ENCODE data around the gene RHEBL1.

RHEBL1 gene

GRCh38 chr12:49088932-49089330 lies 19.2 kb upstream of the RHEBL1 start:
- no peak for TF ChIP-seq CTCF (IDR thresholded peaks at IDR 0.05; ENCODE audit: low read depth, low read length, missing control alignments)
- no peak for DNase-seq (ENCODE audit: low read depth)
- no peak overlapping the region for H3K4me3 ChIP-seq (ENCODE audit: low read depth, low read length)

- H3K4me3 ChIP-seq (ENCODE audit: low read depth, low read length) = no peak overlapping the region
- DNase-seq (ENCODE audit: low read depth) = peak; percentile 55
- peak; percentile 96 for TF ChIP-seq CTCF (IDR thresholded peaks at IDR 0.05; ENCODE audit: low read depth, low read length, missing control alignments)
These were observed 18.6 kb upstream of the RHEBL1 start for GRCh38 chr12:49088150-49088931.

- no peak for TF ChIP-seq CTCF (IDR thresholded peaks at IDR 0.05; ENCODE audit: low read depth, low read length, missing control alignments)
- H3K4me3 ChIP-seq (ENCODE audit: low read depth, low read length) = no peak overlapping the region
- DNase-seq (ENCODE audit: low read depth) = no peak
These were observed 16.3 kb upstream of the RHEBL1 start for GRCh38 chr12:49086116-49086515.

- no peak overlapping the region for H3K4me3 ChIP-seq (ENCODE audit: low read depth, low read length)
- DNase-seq (ENCODE audit: low read depth) = no peak
- no peak for TF ChIP-seq CTCF (IDR thresholded peaks at IDR 0.05; ENCODE audit: low read depth, low read length, missing control alignments)
These were observed 14.7 kb upstream of the RHEBL1 start for GRCh38 chr12:49084438-49084837.

- H3K4me3 ChIP-seq (ENCODE audit: low read depth, low read length) = no peak overlapping the region
- no peak for DNase-seq (ENCODE audit: low read depth)
- no peak for TF ChIP-seq CTCF (IDR thresholded peaks at IDR 0.05; ENCODE audit: low read depth, low read length, missing control alignments)
These were observed 10.0 kb upstream of the RHEBL1 start for GRCh38 chr12:49079793-49080192.

GRCh38 chr12:49070971-49071370 lies 1.2 kb upstream of the RHEBL1 start:
- H3K4me3 ChIP-seq (ENCODE audit: low read depth, low read length) = no peak overlapping the region
- TF ChIP-seq CTCF (IDR thresholded peaks at IDR 0.05; ENCODE audit: low read depth, low read length, missing control alignments) = no peak
- no peak for DNase-seq (ENCODE audit: low read depth)

All from GM12864 (cell line).